SK-MEL-5 (cell line): Measurements from ENCODE around the gene RIPPLY3. TPM values are rescaled to one million over a fixed set of nuclear protein-coding genes. Genes with fewer than 3 reads are reported as not detected.
A peak's percentile ranks its signal among the peaks of the same experiment; 100 is the strongest.
"Not testable (repeated sequence)": the region's sequence is repeated elsewhere in the genome, so short reads cannot be mapped to it uniquely, and the experiment has no call there.

Source experiments
- DNase-seq: peaks from one replicate; pipeline ENCODE4 v3.0.0-alpha.2; 2016; ENCODE audit warnings: low read depth, low spot score
- in situ Hi-C: cut with HindIII; loops from 2 replicates; pipeline ENCODE4 v1.10.0; 2016; ENCODE audit warnings: low sequenced_read_pairs, high pct_unique_total_duplicates, low pct_unique_long_range_greater_than_20kb
- total RNA-seq: library from RNA; depleted of rRNA; stranded (reverse); fragments of >200 nt; shearing (Covaris generic); gene quantifications from 2 replicates; pipeline ENCODE4 v1.2.3, GENCODE V29; 2014

RIPPLY3 gene
- total RNA-seq, 1 experiment from 2014 or later, result not detected

DNA sequence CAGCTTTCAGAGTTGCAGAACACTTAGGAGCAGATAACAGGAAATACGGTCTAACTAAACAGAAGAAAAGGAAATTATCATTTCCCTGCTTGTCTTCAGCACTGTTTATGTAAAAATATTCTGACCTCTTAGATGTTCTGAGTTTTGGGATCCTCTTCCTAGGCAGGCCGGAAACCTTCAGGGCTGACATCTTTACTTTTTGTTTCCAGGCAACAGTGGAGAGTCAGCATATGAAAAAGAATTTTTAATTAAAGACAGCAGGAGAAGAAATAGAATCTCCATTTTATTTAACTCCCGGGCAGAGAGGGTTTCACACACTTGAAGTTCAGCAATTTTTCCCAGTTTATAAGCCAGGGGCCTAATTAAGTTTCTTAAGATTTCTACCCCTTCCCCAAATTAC is 5.1 kb upstream of the RIPPLY3 start:
- in situ Hi-C loops, result no loop called here
- no peak for DNase-seq

DNA sequence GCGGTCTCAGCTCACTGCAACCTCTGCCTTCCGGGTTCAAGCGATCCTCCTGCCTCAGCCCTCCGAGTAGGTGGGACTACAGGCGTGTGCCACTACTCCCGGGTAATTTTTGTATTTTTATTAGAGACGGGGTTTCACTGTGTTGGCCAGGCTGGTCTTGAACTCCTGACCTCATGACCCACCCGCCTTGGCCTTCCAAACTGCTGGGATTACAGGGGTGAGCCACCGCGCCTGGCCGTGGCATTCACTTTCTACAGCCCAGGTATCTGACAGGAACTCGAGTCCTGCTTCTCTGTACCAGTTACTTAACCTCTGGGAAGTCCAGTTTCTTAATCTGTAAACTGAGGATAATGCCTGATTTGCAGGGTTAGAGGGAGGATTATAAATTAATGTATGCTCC is 3.7 kb upstream of the RIPPLY3 start:
- DNase-seq, in situ Hi-C loops: not testable (repeated sequence)

DNA sequence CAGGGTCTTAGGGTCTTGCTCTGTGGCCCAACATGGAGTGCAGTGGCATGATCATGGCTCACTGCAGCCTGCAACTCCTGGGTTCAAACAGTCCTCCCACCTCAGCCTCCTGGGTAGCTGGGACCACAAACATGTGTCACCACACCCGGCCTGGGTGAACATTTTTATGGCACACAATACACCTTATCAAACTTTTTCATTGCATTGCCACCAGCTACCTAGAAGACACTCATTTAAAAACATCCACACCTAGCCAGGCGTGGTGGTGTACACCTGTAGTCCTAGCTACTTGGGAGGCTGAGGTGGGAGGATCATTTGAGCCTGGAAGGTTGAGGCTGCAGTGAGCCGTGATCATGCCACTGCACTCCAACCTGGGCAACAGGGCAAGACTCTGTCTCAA is 2.6 kb upstream of the RIPPLY3 start:
- in situ Hi-C loops, DNase-seq: not testable (repeated sequence)

DNA sequence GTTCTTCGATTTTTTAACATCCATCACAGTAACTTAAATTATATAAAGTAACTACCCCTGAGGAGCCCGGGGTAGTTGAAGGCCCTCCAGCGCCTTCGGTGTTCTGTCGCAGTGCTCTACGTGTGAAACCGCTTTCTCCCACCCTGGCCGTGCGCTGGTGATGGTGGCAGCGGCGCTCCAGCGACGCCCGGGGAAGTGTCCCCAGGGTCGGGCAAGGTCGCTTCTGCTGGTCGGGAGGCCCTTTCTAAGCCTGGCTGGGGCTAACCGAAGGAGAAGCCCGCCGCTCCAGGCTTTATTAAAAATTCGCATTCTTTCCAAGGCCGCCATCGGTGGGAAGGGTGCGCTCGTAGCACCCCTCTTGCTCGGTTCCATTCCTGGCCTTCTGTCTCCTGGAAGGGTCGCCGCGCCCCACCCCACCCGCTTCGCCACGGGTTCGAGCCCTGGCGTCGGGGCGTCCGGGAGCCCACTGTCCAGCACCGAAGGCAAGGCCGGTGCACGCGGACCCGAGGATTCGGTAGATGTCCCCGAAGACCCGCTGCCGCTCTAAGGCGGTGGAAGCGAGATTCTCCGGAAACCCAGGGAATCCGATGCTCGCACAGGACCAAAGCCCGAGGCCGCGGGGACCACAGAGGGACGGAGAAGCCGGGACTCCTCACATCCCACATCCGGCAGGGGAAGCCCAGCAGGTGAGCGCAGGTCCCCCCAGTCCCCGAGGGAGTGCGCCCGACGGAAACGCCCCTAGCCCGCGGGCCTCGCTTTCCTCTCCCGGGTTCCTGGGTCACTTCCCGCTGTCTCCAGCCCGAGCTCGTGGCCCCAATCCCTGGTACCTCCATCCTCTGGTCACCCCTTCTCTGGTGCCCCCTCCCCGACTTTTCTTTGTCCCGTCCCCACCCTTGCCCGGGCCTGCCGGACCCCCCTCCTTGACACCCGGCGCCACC is 685 bp upstream of the RIPPLY3 start:
- DNase-seq, result no peak
- in situ Hi-C loops, result no loop called here

DNA sequence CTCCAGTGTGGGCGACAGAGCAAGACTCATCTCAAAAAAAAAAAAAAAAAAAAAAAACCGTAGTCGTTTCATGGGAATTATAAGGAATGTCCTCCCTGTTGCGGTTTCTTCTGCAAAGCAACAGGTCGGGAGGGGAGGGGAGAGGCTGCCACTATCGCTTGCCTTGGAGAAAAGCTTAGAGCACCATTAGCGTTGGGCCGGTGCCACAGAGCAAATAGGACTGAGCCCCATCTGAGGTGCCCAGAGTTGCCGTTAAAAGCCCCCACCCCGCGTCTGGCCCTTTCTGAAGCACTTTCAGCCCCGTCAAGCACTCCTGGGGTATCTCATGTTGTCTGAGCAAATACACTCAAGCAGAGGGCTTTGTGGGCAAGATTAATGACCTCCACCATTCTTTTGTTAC is 2.2 kb downstream of the RIPPLY3 start:
- DNase-seq, result no peak
- in situ Hi-C loops, result no loop called here

DNA sequence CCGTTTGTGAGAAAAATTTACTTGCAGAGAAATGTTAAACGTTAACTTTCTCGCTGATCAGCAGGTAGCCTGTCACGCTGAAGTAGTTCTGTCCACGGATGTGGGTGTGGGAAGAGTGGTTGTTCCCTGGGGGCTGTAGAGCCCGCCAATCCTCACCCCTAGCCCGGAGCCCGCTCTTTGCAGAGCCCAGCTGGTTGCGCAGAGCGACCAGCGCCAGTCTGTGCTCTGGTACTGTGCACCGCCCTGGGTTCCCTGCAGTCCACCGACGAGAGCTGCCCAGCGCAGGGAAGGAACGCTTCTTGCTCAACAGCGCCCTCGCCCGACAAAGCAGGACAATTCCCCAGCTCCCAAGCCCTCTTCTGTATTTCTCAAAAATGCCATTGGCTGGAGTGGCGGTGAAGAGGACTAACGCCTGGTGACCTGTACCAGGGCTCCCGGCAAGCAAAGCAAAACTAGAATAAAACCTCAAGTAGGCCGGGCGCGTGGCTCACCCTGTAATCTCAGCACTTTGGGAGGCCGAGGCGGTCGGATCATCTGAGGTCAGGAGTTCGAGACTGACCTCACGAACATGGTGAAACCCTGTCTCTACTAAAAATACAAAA is 3.3 kb downstream of the RIPPLY3 start:
- in situ Hi-C loops, result no loop called here
- peak; percentile 89 for DNase-seq

DNA sequence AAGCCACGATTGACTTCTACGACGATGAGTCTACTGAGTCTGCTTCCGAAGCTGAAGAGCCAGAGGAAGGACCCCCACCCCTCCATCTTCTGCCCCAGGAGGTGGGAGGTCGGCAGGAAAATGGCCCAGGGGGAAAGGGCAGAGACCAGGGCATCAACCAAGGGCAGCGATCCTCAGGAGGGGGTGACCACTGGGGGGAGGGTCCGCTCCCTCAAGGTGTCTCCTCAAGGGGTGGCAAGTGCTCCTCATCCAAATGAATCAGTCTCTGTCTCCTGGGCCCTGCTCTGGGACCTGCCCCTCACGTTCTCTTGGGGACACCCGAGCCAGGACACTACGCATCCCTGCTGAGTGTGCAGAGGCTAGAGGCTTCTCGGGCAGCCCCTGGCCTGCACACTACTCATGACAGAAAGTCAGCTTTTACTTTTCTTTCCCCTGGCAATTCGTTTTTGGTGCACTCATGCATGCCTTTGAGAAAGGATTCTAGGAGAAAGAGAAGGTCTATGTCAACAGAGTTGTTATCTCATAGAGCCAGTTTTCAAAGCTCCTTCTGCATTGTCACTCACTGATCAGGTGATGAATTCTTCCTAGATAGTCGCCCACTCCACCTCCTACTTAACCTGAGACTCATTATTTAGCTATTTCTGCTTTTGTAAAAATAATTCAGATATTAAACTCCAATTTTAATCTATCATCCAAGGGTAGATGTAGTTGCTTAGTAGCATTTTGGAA is 11.6 kb downstream of the RIPPLY3 start:
- DNase-seq, result no peak
- in situ Hi-C loops, result no loop called here

DNA sequence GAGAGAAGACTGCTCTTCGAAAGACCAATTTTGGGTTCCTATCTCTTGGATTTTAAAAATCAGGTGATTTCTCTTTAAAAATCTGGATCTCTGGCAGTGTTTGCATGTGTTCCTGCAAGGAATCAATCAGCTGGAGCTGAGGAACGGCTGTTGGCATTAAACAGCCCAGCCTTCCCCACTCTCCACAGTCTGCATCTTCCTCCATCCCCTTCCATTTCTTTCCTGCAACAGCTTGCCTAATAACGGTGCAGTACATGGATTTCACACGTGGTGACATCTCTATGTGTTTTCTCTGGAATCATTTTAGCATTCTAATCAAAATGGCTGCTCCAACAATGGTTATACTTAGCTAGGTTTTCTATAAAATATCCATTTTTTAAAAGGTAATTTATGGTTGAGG is 20.0 kb downstream of the RIPPLY3 start:
- in situ Hi-C loops, result no loop called here
- no peak for DNase-seq

DNA sequence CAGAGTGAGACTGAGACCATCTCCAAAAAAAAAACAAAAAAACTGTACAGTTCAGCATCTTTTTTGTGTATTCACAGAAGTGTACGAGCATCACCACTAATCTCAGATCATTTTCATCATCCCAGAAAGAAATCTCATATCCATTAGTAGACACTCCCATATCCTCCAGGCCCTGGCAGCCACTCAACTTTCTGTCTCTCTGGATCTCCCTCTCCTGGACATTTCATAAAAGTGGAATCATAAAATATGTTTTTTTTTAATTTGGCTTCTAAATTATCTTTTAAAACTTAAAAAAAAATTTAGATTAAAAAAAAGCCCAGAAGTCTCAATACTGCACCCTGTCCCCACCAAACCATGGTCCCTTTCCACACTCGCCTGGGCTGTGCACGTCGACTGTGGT is 22.1 kb downstream of the RIPPLY3 start:
- in situ Hi-C loops, result no loop called here
- peak; percentile 26 for DNase-seq

DNA sequence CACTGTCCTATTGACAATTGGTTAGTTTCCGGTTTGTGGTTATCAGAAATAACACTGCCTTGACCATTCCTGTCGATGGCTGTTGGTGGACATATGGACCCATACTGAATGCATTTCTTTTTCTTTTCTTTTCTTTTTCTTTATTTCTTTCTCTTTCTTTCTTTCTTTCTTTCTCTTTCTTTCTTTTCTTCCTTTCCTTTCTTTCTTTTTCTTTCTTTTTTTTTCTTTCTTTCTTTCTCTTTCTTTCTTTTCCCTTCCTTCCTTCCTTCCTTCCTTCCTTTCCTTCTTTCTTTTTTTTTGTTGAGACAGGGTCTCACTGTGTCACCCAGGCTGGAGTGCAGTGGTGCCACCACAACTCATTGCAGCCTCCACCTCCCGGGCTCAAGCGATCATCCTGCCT is 24.4 kb downstream of the RIPPLY3 start:
- in situ Hi-C loops, result no loop called here
- DNase-seq, result no peak

DNA sequence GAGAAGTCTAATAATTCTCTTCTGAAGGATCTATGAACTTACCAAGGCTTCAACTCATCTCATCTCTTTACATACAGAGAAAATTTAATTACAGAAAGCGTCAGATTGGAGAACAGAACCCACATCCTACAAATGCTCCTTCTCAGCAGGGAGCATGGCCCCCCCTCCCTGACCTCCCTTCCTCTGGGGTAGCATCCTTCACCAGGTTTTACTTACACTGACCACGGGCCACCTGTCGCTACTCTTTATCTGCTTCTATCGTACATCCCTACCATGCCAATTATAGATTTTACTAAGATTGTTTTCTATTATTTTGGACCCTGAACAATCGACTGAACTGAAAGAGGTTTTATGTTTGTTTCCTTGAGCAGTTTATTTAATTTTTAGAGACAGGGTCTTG is 25.8 kb downstream of the RIPPLY3 start:
- DNase-seq, result no peak
- in situ Hi-C loops, result no loop called here

DNA sequence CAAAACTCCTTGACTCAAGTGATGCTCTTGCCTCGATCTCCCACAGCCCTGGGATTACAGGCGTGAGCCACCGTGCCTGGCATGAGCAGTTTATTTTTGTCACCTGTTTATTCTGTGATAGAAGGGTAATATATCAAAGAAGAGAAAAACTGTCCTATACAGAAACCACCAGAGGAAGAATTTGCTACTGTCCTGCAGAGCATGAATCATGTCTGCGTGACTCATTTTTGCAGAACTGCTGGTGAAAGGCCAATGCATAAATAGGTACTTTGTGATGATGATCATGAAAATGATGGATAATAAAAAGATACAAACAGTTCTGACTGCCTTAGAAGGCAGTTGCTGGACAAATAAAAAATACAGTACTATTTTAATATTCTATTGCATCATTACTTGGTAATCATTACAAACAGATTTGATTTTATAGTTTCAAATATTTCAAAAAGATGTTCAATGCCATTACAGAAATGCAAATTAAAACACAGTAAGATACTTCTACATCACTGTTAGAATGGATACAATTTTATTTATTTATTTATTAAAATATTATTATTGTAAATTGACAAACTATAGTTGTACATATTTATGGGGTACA is 26.5 kb downstream of the RIPPLY3 start:
- DNase-seq, result peak; percentile 80
- in situ Hi-C loops, result no loop called here

DNA sequence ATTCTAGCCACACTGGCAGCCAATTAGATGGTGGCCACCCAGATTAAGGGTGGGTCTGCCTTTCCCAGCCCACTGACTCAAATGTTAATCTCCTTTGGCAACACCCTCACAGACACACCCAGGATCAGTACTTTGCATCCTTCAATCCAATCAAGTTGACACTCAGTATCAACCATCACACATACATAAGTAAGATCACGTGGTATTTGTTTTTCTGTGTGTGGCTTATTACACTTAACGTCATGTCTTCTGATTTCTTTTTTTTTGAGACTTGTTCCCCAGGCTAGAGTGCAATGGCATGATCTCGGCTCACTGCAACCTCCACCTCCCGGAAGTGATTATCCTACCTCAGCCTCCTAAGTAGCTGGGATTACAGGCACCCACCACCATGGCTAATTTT is 27.9 kb downstream of the RIPPLY3 start:
- DNase-seq, in situ Hi-C loops: not testable (repeated sequence)

DNA sequence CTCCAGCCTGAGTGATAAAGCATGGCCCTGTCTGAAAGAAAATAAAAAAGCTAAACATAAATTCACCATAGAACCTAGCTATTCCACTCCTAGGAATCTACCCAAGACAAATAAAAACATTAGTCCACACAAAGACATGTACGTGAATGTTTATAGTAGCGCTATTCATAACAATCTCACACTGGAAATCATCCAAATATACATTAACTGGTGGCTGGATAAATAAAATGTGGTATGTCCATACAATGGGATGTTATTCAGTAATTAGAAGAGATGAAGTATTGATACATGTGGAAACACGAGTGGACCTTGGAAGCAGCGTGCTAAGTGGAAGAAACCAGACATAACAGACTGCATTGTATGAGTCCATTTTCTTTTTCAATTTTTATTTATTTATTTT is 29.7 kb downstream of the RIPPLY3 start:
- in situ Hi-C loops, result no loop called here

DNA sequence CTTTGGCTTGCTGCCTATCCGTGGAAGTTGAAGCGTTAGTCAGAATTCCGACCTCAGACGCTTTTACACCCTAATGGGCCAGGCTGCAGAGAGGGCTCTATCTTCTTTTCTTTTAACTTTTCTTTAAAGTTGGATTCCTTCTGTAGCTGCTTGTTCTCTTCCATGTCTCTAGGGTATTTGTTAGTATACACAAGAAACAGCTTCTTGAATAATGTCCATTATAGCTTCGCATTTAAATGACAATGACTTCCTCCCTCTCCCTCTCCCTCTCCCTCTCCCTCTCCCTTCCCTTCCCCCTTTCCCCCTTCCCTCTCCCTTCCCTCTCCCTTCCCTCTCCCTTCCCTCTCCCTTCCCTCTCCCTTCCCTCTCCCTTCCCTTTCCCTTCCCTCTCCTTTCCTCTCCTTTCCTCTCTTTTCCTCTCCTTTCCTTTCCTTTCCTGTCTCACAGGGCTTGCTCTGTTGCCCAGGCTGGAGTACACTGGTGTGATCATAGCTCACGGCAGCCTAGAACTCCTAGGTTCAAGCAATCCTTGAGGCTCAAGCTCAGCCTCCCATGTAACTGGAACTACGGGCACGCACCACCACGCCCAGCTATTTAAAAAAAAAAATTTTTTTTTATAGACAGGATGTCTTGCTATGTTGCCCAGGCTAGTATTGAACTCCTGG is 33.0 kb downstream of the RIPPLY3 start:
- in situ Hi-C loops, result no loop called here
- no peak for DNase-seq

More for the DNA sequence above, 29.7 kb downstream of the RIPPLY3 start:
- DNase-seq, result no peak

DNA sequence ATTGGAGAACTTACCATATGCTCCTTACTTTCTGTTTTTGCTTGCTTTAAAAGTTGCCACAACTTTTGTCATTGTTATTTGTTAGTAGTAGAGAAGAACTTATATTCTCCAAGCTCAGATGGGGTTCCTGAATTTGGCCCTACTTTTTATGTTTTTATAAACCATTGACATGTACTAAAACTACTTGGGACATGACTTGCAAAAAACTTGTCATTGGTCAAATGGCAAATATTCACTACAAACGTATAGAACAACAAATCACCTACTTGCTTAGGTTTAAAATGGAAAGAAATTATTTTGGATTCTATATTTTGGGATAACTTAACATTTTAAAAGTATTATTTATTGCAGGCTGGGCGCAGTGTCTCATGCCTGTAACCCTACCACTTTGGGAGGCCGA is 33.7 kb downstream of the RIPPLY3 start:
- no peak for DNase-seq
- in situ Hi-C loops, result no loop called here

DNA sequence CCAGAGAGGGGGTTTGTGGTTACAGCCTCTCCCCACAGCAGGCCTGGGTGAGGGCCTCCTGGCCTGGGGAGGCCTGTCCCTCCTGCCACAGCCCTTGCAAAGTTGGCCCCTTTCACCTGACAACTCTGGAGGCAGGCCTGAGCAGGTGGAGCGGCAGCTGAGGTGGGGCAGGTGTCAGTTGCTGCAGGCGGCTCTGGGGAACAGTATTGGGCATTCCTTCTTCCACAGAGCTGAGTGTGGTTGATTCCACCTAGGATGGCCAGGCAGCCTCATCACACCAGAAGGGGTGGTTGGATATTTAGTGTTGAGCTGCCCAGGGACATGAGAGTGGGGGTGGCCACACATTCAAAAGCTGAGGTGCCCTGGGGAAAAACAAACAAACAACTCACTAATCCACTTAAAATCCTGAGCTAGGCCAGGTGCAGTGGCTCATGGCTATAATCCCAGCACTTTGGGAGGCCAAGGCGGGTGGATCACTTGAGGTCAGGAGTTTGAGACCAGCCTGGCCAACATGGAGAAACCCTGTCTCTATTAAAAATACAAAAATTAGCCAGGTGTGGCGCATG is 35.3 kb downstream of the RIPPLY3 start:
- in situ Hi-C loops, result no loop called here

More for the DNA sequence above, 35.3 kb downstream of the RIPPLY3 start:
- DNase-seq, result no peak
